H4 (cell line): ENCODE measurements around the gene PRKAR1A. TPM values are rescaled to one million over a fixed set of nuclear protein-coding genes. Genes with fewer than 3 reads are reported as not detected.
"Not testable (repeated sequence)": the region's sequence is repeated elsewhere in the genome, so short reads cannot be mapped to it uniquely, and the experiment has no call there.

Experiments
- DNase-seq: peaks from one replicate; pipeline ENCODE4 v3.0.0-alpha.2; 2015; ENCODE audit warnings: low spot score
- total RNA-seq: library from RNA; depleted of rRNA; stranded (reverse); fragments of >200 nt; shearing (Covaris generic); gene quantifications from 2 replicates; pipeline ENCODE4 v1.2.3, GENCODE V29; 2014; rRNA removed

PRKAR1A gene
- 161 and 207 TPM in 2 replicates for total RNA-seq

DNA sequence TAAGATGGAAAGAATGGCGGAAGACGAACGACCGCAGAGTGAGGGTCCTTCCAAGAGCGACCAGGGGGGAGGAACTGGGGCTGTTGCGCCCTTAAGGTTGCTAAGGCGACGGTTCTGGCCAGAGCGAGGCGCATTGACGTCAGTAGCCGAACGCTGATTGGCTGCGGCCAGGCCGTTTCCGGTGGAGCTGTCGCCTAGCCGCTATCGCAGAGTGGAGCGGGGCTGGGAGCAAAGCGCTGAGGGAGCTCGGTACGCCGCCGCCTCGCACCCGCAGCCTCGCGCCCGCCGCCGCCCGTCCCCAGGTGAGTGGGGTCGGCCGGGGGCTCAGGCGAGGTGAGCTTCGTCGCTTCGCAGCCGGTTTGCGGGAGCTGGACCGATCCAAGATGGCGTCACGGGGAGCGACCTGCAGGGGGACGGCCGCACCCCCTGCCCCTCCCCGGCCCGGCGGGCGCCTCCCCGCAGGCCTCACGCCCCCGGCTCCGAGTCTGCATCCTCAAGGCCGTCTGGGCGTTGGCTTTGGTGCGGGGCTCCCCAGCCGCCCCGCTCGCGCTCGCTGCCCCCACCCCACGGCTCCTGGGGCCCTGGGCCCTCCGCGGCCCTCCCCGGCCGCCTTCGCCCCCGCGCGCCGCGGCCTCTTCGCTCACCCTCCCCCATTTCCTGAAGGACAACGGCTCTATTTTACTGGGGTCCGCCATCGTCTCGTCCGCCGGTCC is at the start of gene PRKAR1A:
TSS of gene PRKAR1A (plus strand) at position 184 of the 713 bp plus-strand sequence. CDS start 2,970 bp downstream, outside the sequence.
- peak; percentile 97 for DNase-seq

DNA sequence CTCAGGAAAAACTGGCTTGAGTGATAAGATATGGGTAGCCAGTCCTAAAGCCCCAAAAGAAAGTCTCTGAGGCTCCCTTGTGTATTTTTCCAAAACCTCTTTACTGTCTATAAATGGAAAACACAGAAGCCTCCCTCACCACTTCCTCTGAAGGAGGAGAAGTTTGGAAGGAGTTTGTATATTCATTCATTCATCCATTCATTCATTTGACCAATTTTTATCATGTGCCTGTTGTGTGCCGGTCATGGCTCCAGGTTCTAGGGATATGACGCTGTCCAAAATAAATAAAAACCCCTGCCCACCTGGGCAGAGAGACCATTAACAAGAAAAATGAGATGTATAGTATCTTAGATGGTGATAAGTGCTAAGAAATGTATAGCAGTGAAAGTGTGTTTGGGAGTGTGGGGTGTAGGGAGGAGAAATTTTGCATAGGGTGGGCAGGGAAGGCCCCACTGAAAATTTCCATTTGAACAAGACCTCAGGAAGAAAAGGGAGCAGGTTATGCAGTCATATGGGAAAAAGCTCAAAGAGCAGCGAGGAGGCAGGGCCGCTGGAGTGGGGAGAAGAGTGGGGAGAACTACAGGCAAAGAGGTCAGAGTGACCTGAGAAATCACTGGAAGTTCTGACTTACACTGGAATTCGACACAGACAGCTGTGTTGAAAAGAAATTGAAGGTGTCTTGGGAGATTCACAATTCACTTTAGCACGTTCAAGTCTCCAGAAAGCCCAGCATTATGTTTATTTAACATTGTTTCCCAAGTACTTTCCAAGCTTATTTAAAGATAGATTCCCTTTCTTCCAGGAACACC is 48.8 kb upstream of the PRKAR1A start:
- DNase-seq = no peak

DNA sequence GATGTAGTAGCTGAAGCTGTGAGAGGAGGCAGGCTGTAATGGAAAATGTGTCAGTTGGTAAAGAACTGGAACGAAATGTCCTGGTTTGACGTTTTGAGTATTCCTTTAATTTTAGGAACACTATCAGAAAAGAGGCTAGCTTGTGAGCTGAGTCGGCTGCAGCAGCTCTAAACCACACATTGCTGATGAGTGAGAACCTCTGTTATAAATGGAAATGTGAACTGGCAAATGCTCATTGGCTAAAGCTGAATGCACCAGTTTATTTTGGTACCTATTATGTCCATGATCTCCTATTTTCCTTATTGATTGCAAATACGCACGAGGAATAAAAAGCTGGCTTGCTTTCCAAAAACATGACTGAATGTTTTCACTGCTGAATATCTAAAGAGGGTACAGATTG is 43.9 kb upstream of the PRKAR1A start:
- DNase-seq = no peak

DNA sequence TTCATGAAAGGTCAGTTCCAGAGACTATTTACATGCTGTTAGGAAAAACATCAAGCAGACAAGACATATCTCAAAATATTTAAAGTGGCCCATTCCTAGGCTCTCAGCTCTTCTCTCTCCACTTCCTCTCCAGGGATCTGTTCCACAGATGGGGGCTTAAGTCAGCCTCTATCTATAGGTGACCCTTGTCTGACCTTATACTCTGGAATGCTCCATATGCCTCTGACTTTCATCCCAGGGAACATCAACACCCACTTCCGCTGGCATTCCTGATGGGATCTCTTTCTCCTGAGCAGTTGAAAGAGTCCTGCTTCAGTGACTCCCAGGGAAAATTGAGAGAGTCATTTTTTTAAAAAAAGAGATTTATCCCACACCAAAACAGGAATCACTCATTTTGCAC is 43.4 kb upstream of the PRKAR1A start:
- no peak for DNase-seq

DNA sequence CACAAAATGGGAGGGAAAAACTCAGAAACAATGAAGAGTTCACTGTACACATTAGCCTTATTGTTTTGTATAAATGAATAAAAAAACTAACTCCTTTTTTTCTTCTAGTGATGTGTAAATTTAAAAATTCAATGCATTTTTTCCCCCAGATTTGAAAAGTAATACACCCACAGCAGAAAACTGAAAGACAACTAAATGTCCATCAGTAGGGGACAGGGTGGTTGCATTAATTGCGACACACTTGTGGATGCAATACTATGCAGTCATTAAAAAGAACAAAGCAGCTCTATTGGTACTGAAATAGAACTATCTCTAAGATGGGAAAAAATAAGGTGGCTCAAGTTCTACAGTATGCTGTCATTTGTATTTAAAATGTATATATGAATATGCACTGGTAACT is 41.3 kb upstream of the PRKAR1A start:
- no peak for DNase-seq

GRCh38 chr17:68480885-68481284 is 31.3 kb upstream of the PRKAR1A start:
- DNase-seq = no peak

DNA sequence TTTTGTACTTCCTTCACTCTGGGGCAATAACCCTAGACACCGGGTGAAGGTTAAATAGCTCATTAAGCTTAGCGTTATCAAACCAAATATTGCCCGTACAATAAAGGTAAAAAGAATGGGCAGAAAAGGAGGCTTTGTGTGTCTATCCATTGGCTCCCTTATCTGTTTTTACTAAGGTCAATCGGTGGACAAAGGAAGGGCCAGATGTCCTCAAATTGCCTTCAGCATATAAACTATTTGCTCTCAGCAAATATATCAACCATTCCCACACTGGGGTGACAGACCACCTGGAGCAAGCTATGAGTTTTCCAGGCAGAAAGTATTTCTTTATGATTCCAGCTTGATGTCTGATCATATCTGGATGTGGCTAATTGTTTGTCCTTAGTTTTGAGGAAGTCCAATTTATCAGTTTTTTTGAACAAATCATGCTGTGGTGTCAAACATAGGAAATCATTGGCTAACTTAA is 29.6 kb upstream of the PRKAR1A start:
- no peak for DNase-seq

DNA sequence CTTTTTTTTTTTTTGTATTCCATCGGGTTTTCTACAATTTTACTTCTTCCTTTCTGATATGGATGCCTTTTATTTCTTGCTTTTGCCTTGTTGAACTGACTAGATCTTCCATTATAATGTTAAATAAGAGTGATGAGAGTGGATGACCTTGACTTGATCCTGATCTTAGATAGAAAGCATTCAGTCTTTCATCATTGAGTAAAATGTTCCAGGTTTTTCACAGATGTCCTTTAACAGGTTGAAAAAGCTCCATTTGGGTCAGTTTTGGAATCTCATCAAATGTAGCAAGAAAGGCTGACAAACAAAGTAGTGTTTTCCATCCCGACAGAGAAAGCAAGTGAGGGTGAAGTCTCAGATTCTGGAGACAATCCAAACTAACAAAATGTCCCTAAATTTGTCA is 27.8 kb upstream of the PRKAR1A start:
- no peak for DNase-seq

- no peak for DNase-seq
These were observed 22.3 kb upstream of the PRKAR1A start for GRCh38 chr17:68489919-68490318.

DNA sequence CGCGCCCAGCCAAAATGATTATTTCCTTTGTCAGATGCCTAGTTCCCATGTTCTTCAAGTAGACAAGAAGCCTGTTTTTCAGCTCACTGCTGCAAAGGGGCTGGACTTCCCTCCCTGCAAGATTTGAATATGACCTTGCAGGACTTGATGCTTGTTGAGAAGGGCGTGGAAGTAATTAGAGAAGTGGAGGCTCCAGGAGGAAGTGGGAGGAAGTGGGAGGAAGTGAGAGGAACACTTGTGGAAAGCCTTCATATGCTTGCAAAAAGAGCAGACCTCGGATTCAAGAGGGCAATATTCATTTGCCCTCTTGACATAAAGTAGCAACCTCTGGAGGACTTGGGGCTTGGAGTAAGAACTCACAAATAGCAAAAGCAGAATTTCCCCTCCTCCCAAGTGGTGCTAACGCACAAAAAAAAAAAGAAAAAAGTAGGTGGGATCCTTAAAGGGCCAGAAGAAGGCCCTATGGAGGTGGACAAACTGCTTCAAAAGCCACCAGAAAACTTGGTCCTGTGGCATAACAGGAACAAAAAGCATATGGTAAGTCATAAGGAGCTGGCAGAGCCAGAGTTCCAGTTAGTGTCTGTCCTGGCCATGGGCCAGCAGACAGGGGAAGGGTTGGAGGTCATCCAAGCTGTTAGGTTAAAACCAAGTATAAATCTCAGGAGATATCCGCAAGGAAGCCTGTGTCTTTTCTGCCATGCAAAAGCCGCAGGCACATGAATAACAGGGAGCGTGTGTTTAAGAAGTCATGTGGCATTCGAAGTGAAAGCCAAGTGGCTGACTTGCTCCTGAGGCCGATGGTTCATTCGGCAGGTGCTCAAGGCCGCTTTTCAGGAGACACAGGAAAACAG is 20.6 kb upstream of the PRKAR1A start:
- no peak for DNase-seq

GRCh38 chr17:68492394-68493054 is 19.7 kb upstream of the PRKAR1A start:
- DNase-seq = not testable (repeated sequence)

GRCh38 chr17:68495081-68495480 is 17.1 kb upstream of the PRKAR1A start:
- no peak for DNase-seq

DNA sequence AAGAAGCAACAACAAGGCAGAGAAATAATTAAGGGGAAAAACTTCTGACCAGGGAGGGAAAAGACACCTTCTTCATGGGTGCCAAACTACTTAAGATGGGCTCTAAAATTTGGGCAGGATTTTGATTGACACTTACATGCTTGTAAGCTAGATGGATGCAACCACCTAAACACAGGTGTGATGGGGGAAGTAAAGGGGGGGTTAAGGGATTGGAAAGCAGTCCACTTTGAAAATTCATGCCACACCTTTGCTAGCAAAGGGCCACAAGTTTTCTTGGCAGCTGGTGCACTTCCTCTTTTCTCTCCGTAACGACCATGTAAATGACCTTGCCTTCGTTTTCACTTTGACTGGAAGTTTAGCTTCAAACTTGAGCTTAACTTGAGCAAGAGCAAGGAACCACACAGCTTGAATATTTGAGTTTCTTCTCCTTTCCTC is 14.3 kb upstream of the PRKAR1A start:
- DNase-seq = no peak

DNA sequence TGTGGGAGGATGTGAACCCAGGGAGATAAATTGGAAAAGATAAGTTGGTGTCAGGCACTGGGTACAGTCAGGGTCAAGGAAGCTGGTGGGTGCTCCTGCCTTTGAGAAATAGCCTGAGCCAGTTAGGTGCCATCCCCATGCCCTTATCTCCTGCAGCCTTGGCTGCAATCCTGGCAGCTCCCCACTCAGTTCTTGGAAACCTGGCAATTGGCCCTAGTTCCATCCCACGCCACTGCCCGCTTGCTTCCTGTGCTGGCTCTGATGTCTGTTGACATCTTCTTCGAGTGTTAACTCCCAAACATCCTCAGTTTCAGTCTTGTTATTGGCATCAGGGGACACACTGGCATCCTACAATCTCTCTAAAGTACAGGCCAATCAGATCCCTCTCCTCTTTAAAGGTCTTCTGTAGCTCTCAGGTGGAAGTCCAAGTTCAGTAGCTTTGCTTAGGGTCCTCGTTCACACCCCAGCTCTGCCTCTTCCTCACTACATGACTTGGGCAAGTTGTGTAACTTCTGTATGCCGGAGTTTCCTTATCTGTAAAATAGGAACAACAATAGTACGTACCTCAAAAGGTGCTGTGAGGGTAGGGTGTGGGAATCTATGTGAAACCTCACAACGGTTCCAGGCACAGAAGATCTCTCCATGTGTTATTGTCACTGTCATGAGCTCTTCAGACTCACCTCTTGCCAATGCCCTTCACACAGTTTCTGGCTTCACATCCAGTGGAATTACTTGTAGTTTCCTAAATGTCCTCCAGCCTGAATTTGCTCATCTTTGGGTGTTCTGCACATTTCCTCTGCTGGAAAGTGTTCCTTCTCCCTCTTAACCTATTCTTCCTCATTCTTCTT is 13.5 kb upstream of the PRKAR1A start:
- DNase-seq = no peak

GRCh38 chr17:68499587-68499986 is 12.6 kb upstream of the PRKAR1A start:
- no peak for DNase-seq

- no peak for DNase-seq
These were observed 11.2 kb upstream of the PRKAR1A start for GRCh38 chr17:68501074-68501473.

- DNase-seq = no peak
These were observed 6.3 kb upstream of the PRKAR1A start for GRCh38 chr17:68505951-68506350.

DNA sequence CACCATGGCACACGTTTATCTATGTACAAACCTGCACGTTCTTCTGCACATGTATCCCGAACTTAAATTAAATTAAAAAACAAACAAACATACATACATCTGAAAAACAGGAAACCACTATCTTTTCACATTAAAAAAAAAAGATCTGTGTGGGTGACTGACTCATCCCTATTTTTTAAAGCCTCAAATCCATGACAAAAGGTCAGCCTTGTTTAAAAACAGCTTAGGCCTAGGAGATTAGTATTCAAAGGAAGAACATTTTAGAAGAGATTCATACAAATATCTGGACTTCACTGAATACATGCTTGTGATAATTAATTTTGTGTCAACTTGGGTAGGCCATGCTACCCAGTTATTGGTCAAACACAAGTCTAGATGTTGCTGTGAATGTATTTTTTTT is 4.7 kb upstream of the PRKAR1A start:
- DNase-seq = no peak

DNA sequence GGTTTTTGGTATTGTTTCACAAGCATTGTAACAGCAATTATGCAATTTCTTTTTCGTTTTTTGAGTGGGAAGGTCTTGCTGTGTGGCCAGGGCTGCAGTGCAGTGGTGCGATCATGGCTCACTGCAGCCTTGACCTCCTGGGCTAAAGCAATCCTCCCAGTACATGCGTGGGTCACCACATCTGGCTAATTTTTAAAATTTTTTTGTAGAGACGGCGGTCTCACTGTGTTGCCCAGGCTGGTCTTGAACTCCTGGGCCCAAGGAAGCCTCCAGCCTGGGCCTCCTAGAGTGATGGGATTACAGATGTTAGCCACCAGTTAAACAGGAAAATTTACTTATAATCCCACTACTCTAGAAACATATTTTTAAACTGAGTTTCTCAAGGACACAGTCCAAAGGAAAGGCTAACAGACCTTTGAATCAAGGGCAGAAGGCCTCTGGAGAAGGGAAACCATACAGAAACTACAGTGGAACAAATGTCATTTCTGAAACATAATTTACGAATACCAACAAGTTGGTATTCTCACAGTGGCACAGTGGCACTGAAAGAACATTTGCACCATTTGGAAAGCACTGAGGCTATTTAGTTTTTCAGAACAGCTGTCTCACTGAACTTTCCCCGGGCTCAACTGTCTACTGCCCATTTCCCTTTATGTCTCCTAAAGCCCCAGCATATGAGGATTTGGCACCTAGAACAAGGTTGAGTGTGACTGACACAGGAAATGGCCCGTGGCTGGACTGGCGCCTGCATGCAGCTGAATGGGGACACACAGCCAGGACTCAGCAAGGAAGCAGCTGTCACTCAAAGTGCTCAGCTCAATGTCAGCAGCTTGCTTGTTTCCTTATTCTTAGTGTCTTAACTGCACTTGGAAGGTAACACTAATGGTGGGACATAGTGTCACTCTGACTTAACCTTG is 2.8 kb upstream of the PRKAR1A start:
- DNase-seq = no peak
